Natural killer cell (primary cell): ENCODE data around the gene CCDC180. TPM values are rescaled to one million over a fixed set of nuclear protein-coding genes. Genes with fewer than 3 reads are reported as not detected.
A peak's percentile ranks its signal among the peaks of the same experiment; 100 is the strongest.

Source experiments
- ATAC-seq, 3 donors: fragments of 150-1000 bp in 2 of 3; fragments of 200-7000 bp in 1 of 3; cut with Tn5 transposase; 1 replicate in 1 of 3; 2 replicates in 2 of 3; pipeline ENCODE4 v1.10.0; 2021; ENCODE audit warnings: mild to moderate bottlenecking in 2 of 3, moderate library complexity in 2 of 3
- DNase-seq, 2 donors: peaks; one replicate each; pipeline versions ENCODE4 v3.0.0 to v3.0.0-alpha.2; 2013 to 2021; ENCODE audit warnings: mixed read lengths in 1 of 2
- H3K27ac ChIP-seq: one replicate; pipeline ENCODE4 v1.5.1; 2013; ENCODE audit warnings: mild to moderate bottlenecking, low read length
- H3K27me3 ChIP-seq: one replicate; pipeline ENCODE4 v1.6.1; 2013; ENCODE audit warnings: low read length; ENCODE audit not compliant: control insufficient read depth, insufficient read depth
- H3K36me3 ChIP-seq: one replicate; pipeline ENCODE4 v1.6.1; 2013; ENCODE audit warnings: low read length; ENCODE audit not compliant: control insufficient read depth, insufficient read depth
- H3K4me1 ChIP-seq: one replicate; pipeline ENCODE4 v1.6.1; 2013; ENCODE audit warnings: low read length; ENCODE audit not compliant: control insufficient read depth, insufficient read depth
- H3K4me3 ChIP-seq: one replicate; pipeline ENCODE4 v1.5.1; 2013; ENCODE audit warnings: low read length
- H3K9me3 ChIP-seq: one replicate; pipeline ENCODE4 v1.6.1; 2013; ENCODE audit warnings: low read length; ENCODE audit not compliant: control insufficient read depth, insufficient read depth
- H3K27ac Mint-ChIP-seq, 2 donors: one replicate each; pipeline ENCODE4 v1.8.0; 2022; ENCODE audit warnings: mild to moderate bottlenecking in 2 of 2, mixed read lengths in 2 of 2, moderate library complexity in 1 of 2
- H3K27me3 Mint-ChIP-seq, 2 donors: one replicate each; pipeline ENCODE4 v1.8.0; 2022; ENCODE audit warnings: low read depth in 2 of 2, mixed read lengths in 2 of 2
- H3K36me3 Mint-ChIP-seq: one replicate; pipeline ENCODE4 v1.8.0; 2022; ENCODE audit warnings: mixed read lengths
- H3K4me1 Mint-ChIP-seq, 2 donors: one replicate each; pipeline ENCODE4 v1.8.0; 2022; ENCODE audit warnings: mixed read lengths in 2 of 2
- H3K4me3 Mint-ChIP-seq: one replicate; pipeline ENCODE4 v1.8.0; 2022; ENCODE audit warnings: mild to moderate bottlenecking, moderate library complexity, mixed read lengths
- H3K9me3 Mint-ChIP-seq, 2 donors: one replicate each; pipeline ENCODE4 v1.8.0; 2022; ENCODE audit warnings: mixed read lengths in 2 of 2
- CTCF ChIP-seq: fragments of 200-600 bp; IDR thresholded peaks from one replicate; pipeline ENCODE4 v1.8.0; 2022; ENCODE audit warnings: antibody characterized with exemption
- WGBS: methylation state at CpG from one replicate; pipeline ENCODE4 v1.1.7; 2013; ENCODE audit warnings: missing lambda C conversion rate; ENCODE audit not compliant: insufficient coverage; 5-methylcytosine and 5-hydroxymethylcytosine counted together
- intact Hi-C: fragments of 100-400 bp; cut with micrococcal nuclease; formaldehyde crosslinking; loops from one replicate; pipeline ENCODE4 v1.14.2; 2022
- total RNA-seq, 4 donors: library from RNA; stranded (reverse); fragments of 120-200 nt in 1 of 4; gene quantifications; one replicate each; pipeline versions ENCODE4 v1.2.3 to v1.2.4, GENCODE V29; 2013 to 2022

The CCDC180 gene
- total RNA-seq, 3 donors from 2014 or later (not counting 1 experiment from before 2014, with no cell fraction given) = 11.9 to 17.8 (median 15.1) TPM

- Histone ChIP-seq H3K36me3 (peaks cover 30% of the 10 kb centered on the region), H3K4me1 (peaks cover 7% of the 10 kb centered on the region), H3K4me3 (no peak overlapping the region), H3K9me3 (no peaks in the 10 kb centered on the region), H3K27me3 (no peaks in the 10 kb centered on the region), H3K27ac (no peak overlapping the region)
- Mint-ChIP-seq H3K4me1 (peaks cover 0 to 11% of the 10 kb centered on the region in 2 donors), H3K4me3 (no peak overlapping the region), H3K9me3 (no peaks in the 10 kb centered on the region), H3K27me3 (no peaks in the 10 kb centered on the region), H3K27ac (no peak overlapping the region), H3K36me3 (peaks cover 20% of the 10 kb centered on the region)
- no peak for TF ChIP-seq CTCF
- 94% methylated on average over 7 of the region's 7 CpGs for WGBS
- no peak for ATAC-seq
- no peak for DNase-seq
- intact Hi-C loops = no loop called here
These were observed 9.4 kb downstream of the CCDC180 start for GRCh38 chr9:97316904-97317303.

GRCh38 chr9:97318433-97318832 is 11.0 kb downstream of the CCDC180 start:
- Histone ChIP-seq H3K36me3 (peaks cover 26% of the 10 kb centered on the region), H3K27ac (no peak overlapping the region), H3K27me3 (no peaks in the 10 kb centered on the region), H3K9me3 (no peaks in the 10 kb centered on the region), H3K4me1 (peaks cover 7% of the 10 kb centered on the region), H3K4me3 (no peak overlapping the region)
- intact Hi-C loops = no loop called here
- peaks cover 0 to 11% of the 10 kb centered on the region in 2 donors for H3K4me1 Mint-ChIP-seq
- ATAC-seq = no peak
- H3K27me3 Mint-ChIP-seq = no peaks in the 10 kb centered on the region
- no peaks in the 10 kb centered on the region for H3K9me3 Mint-ChIP-seq
- no peak for TF ChIP-seq CTCF
- peaks cover 20% of the 10 kb centered on the region for H3K36me3 Mint-ChIP-seq
- H3K4me3 Mint-ChIP-seq = no peak overlapping the region
- H3K27ac Mint-ChIP-seq = no peak overlapping the region
- DNase-seq = no peak
- 93% methylated on average over 6 of the region's 6 CpGs for WGBS

GRCh38 chr9:97319395-97319794 is 11.9 kb downstream of the CCDC180 start:
- Mint-ChIP-seq H3K4me1 (peaks cover 0 to 11% of the 10 kb centered on the region in 2 donors), H3K27me3 (no peaks in the 10 kb centered on the region), H3K9me3 (no peaks in the 10 kb centered on the region), H3K4me3 (no peak overlapping the region), H3K36me3 (peaks cover 14% of the 10 kb centered on the region), H3K27ac (peak overlapping the region in 1 of 2 donors; percentile 6)
- Histone ChIP-seq H3K27me3 (no peaks in the 10 kb centered on the region), H3K36me3 (peaks cover 33% of the 10 kb centered on the region), H3K27ac (no peak overlapping the region), H3K4me3 (no peak overlapping the region), H3K4me1 (peaks cover 7% of the 10 kb centered on the region), H3K9me3 (no peaks in the 10 kb centered on the region)
- no peak for TF ChIP-seq CTCF
- no peak for DNase-seq
- intact Hi-C loops = no loop called here
- WGBS = no CpG with 5 or more reads among the region's 2 CpGs
- ATAC-seq = no peak

GRCh38 chr9:97320080-97320642 is 12.7 kb downstream of the CCDC180 start:
- intact Hi-C loops = no loop called here
- no peaks in the 10 kb centered on the region for H3K9me3 ChIP-seq
- TF ChIP-seq CTCF = no peak
- Mint-ChIP-seq H3K36me3 (peaks cover 14% of the 10 kb centered on the region), H3K9me3 (no peaks in the 10 kb centered on the region), H3K27me3 (no peaks in the 10 kb centered on the region), H3K4me3 (no peak overlapping the region), H3K27ac (no peak overlapping the region), H3K4me1 (peaks cover 0 to 11% of the 10 kb centered on the region in 2 donors)
- peaks cover 33% of the 10 kb centered on the region for H3K36me3 ChIP-seq
- no peaks in the 10 kb centered on the region for H3K27me3 ChIP-seq
- peaks cover 7% of the 10 kb centered on the region for H3K4me1 ChIP-seq
- 92% methylated on average over 5 of the region's 5 CpGs for WGBS
- no peak overlapping the region for H3K4me3 ChIP-seq
- DNase-seq (no peak), ATAC-seq (no peak)
- no peak overlapping the region for H3K27ac ChIP-seq
